HUDEP-2 (cell line): ENCODE results near the gene NRAP.

Experiments used
- DNase-seq, 76 experiments: peaks; one replicate each; lab custom pipeline; 2025; ENCODE audit not compliant: unreplicated experiment in 76 of 76; lab: John Stamatoyannopoulos, UW

The NRAP gene

GRCh38 chr10:113540845-113541548 lies 122.8 kb downstream of the NRAP start:
- no peak for DNase-seq

GRCh38 chr10:113539789-113540188 lies 124.1 kb downstream of the NRAP start:
- DNase-seq = no peak
